NCI-H1694 (cell line): Measurements from ENCODE around the gene DKKL1.
A peak's percentile ranks its signal among the peaks of the same experiment; 100 is the strongest.

Experiments used
- DNase-seq: peaks from one replicate; lab custom pipeline; 2025; lab: John Stamatoyannopoulos, UW

Gene DKKL1

DNA sequence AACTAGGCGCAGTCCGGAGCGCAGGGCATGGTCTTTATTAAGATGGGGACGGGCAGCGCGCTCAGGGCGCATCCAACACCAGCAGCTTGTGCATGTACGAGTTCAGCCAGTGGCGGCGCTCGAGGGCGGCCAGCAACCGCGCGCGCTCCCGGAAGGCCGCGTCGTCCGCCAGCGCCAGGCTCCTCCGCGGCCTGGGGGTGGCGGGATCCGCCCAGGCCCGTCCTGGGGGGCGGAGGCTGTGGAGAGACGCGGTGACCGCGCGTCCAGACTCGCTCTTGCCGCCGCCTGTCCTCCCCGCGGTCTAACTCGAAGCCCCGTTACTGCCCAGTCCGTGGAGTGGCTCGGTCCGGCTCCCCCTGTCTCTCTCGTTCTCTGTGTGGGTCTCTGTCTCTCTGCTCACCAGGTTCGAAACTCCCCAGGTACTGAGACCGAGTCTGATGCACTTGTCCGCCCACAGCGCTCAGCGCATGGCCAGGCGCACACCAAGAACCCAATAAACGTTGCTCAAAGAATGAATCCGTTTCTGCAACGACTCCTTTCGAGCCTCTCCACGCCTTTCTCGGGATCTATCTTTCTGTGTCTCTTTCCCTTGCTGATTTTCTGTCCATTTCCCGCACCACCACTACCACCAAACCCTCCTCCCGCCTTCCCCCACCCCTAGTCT is 58.9 kb downstream of the DKKL1 start:
- peak; percentile 71 for DNase-seq

DNA sequence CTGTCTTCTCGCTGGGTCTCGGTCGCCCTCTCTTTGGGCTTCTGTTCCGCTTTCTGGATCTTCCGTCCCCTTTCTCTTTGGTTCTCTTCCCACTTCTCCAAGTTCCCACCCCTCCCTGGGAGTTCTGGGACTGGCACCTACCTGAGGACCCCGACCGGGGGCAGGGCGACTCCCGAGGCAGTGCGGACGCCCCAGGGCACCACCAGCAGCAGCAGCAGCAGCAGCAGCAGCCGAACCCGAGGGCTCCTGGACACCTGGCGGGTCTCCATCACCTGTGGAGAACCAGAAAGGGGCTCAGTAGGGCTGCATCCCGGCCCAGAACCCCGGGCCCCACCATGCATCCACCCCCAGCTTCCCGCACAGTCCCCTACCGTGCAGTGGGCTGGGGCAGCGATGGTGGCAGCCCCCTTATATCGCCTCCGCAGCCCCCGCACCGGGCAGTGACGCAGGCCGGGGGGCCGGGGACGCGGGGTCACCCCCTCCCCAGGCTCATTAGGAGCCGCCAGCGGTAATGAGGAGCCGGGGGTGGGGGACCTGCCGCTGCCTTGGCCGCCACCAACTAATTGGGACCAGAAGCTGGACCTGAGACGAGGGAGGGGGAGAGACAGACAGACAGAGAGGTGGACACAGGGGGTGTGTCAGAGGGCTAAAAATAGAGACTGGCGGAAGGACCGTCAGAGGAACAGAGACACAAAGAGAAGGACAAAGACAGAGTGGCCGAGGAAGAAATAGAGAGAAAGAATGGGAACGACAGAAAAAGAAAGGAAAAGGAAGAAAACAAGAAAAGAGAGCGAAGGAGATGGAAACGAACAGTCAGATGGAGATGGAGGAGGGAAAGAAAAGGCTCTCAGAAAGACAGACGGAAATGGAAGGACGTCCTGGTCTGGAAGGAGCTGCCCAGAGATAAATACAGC is 59.7 kb downstream of the DKKL1 start, which contains the start of gene PTH2:
Gene PTH2 (minus strand): TSS at position 371 of the 914 bp plus-strand sequence. CDS start 102 bp downstream, at position 269.
- DNase-seq, result no peak

DNA sequence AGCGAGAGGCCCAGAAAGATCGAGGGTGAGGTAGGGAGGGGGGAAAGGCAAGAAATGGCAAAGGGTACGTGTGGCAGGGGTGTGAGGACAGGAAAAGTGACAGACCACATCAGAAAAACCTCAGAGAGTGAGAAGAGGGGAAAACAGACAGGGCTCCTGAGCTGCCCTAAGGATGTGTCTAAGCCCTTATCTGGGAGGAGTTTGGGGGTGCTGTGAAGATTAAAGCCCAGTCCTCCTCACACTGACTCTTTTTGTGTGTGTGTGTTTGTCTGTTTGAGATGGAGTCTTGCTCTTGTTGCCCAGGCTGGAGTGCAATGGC is 60.3 kb downstream of the DKKL1 start:
- no peak for DNase-seq
